Adrenal gland (tissue), 12 donors: ENCODE data around the gene HLA-C. TPM values are rescaled to one million over a fixed set of nuclear protein-coding genes. Genes with fewer than 3 reads are reported as not detected.

Experiments
- DNase-seq, 7 donors: peaks; one replicate each; pipeline ENCODE4 v3.0.0-alpha.2; 2019 to 2020
- H3K27ac ChIP-seq, 5 donors: fragments of 200-600 bp; sonication (generic) in 4 of 5; 1 replicate in 3 of 5; 2 replicates in 2 of 5; pipeline versions ENCODE4 v1.5.1 to v1.8.0; 2016 to 2020; ENCODE audit warnings: mild to moderate bottlenecking in 1 of 5
- H3K27me3 ChIP-seq: fragments of 200-600 bp; 2 replicates; pipeline ENCODE4 v1.8.0; 2021
- H3K36me3 ChIP-seq, 2 donors: fragments of 200-600 bp; replicated peaks in 1 of 2; 1 replicate in 1 of 2; 2 replicates in 1 of 2; pipeline versions ENCODE4 v1.5.1 to v1.8.0; 2018 to 2022
- H3K4me1 ChIP-seq, 2 donors: fragments of 200-600 bp; replicated peaks in 1 of 2; 1 replicate in 1 of 2; 2 replicates in 1 of 2; pipeline versions ENCODE4 v1.5.1 to v1.8.0; 2018 to 2021
- H3K4me3 ChIP-seq, 4 donors: fragments of 200-600 bp; sonication (generic) in 3 of 4; one replicate each; pipeline ENCODE4 v1.5.1; 2016 to 2018
- H3K9me3 ChIP-seq, 3 donors: fragments of 200-600 bp; sonication (generic) in 1 of 3; replicated peaks in 1 of 3; 1 replicate in 2 of 3; 2 replicates in 1 of 3; pipeline versions ENCODE4 v1.5.1 to v1.8.0; 2016 to 2021
- POLR2A ChIP-seq, 2 donors: fragments of 450-650 bp; IDR thresholded peaks; one replicate each; pipeline ENCODE4 v1.6.1; 2017; ENCODE audit warnings: antibody characterized with exemption in 2 of 2, mild to moderate bottlenecking in 2 of 2, moderate library complexity in 1 of 2
- WGBS, 4 donors: extraction: QIAGEN DNeasy Blood & Tissue Kit in 2 of 4; methylation state at CpG; one replicate each; pipeline versions ENCODE4 v1.1.5 to v1.1.7; 2013 to 2017; 5-methylcytosine and 5-hydroxymethylcytosine counted together
- intact Hi-C, 2 donors: fragments of 100-400 bp; cut with DNase I; formaldehyde crosslinking; loops; one replicate each; pipeline versions ENCODE4 v1.14.1 to v1.15.0; 2022 to 2023
- polyA plus RNA-seq, 3 donors: library from polyadenylated mRNA; stranded (reverse); fragments of 200-250 nt in 2 of 3; fragments of 350-450 nt in 1 of 3; fragmentation: Illumina TruSeq in 1 of 3; extraction: RNeasy Lipid Tissue Mini Kit (QIAGEN cat#74804) in 1 of 3; gene quantifications; one replicate each; pipeline ENCODE4 v1.2.3, GENCODE V29; 2013 to 2014
- total RNA-seq, 9 donors: library from RNA; depleted of rRNA in 4 of 9; stranded (reverse); fragments of >200 nt in 4 of 9; fragments of 120-200 nt in 1 of 9; fragmentation: NEBNext Ultra II Directional in 1 of 9; extraction: Animal tissue kit (Norgen Biotek cat#: 25700) in 1 of 9; gene quantifications; one replicate each; pipeline versions ENCODE4 v1.1.0 to v1.2.4, GENCODE V29; 2013 to 2023
- TF ChIP-seq, protein P1 (sequence below), 6 experiments: fragments of 450-650 bp in 4 of 6; fragments of 200-600 bp in 2 of 6; sonication (generic) in 1 of 6; IDR thresholded peaks; 1 replicate in 5 of 6; 2 replicates in 1 of 6; pipeline versions ENCODE4 v1.5.1 to v1.8.0; 2016 to 2021; ENCODE audit warnings: antibody characterized with exemption in 6 of 6, mild to moderate bottlenecking in 2 of 6, moderate library complexity in 1 of 6
- donor health status: healthy with polysubstance abuse.
- donor health status: Bipolar disorder and iron deficiency.
- donor health status: DM: yes; HTN: yes; CAD: no.
- donor health status: DM: no; HTN: no; CAD: no.
- donor health status: DM: no; HTN: no; CAD: no.
- donor health status: DM: yes; HTN: yes; CAD: no.

Gene HLA-C
- total and polyA plus RNA-seq, 12 donors = 157 to 1,851 (median 548) TPM

DNA sequence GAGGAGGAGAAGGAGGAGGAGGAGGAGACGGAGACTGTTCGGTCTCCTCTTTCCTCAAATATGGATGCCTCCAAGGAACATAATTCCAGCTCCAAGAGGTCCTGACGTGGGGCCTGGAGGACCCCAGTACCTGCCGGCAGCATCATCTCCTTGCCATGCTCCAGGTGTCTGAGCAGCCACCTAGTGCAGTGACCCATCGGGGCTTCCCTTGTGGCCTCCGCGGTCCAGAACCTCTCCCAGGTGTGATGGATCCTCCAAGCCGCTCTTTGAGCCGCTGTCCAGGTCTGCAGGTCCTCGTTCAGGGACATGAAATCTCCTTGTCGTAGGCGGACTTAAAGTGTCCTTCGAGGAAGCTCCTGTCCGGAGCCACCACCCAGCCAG is 35.8 kb upstream of the HLA-C start:
- H3K36me3 ChIP-seq = no peaks in the 10 kb centered on the region
- DNase-seq = no peak
- H3K9me3 ChIP-seq = no peaks in the 10 kb centered on the region
- 60 to 71% (median 69%) methylated on average over 11 to 14 of the region's 14 CpGs for WGBS, 4 donors
- H3K27ac ChIP-seq = no peak overlapping the region
- peak overlapping the region in 1 of 4 donors; percentile 43 for H3K4me3 ChIP-seq
- intact Hi-C loops = no loop called here
- TF ChIP-seq POLR2A (IDR thresholded peaks at IDR 0.05) = no peak
- TF ChIP-seq, protein P1, sequence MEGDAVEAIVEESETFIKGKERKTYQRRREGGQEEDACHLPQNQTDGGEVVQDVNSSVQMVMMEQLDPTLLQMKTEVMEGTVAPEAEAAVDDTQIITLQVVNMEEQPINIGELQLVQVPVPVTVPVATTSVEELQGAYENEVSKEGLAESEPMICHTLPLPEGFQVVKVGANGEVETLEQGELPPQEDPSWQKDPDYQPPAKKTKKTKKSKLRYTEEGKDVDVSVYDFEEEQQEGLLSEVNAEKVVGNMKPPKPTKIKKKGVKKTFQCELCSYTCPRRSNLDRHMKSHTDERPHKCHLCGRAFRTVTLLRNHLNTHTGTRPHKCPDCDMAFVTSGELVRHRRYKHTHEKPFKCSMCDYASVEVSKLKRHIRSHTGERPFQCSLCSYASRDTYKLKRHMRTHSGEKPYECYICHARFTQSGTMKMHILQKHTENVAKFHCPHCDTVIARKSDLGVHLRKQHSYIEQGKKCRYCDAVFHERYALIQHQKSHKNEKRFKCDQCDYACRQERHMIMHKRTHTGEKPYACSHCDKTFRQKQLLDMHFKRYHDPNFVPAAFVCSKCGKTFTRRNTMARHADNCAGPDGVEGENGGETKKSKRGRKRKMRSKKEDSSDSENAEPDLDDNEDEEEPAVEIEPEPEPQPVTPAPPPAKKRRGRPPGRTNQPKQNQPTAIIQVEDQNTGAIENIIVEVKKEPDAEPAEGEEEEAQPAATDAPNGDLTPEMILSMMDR (IDR thresholded peaks at IDR 0.05) = no peak
- H3K4me1 ChIP-seq = peaks cover 0 to 8% of the 10 kb centered on the region in 2 donors
- H3K27me3 ChIP-seq = peaks cover 30% of the 10 kb centered on the region

GRCh38 chr6:31305703-31306219 is 33.9 kb upstream of the HLA-C start:
- no peaks in the 10 kb centered on the region for H3K36me3 ChIP-seq
- peaks cover 0 to 8% of the 10 kb centered on the region in 2 donors for H3K4me1 ChIP-seq
- H3K27me3 ChIP-seq = peaks cover 30% of the 10 kb centered on the region
- TF ChIP-seq POLR2A (IDR thresholded peaks at IDR 0.05) = no peak
- TF ChIP-seq, protein P1 (IDR thresholded peaks at IDR 0.05) = no peak
- 46 to 72% (median 63%) methylated on average over 4 of the region's 4 CpGs for WGBS, 4 donors
- no peak overlapping the region for H3K4me3 ChIP-seq
- no peak overlapping the region for H3K27ac ChIP-seq
- no peaks in the 10 kb centered on the region for H3K9me3 ChIP-seq
- no peak for DNase-seq
- intact Hi-C loops = no loop called here

- peaks cover 22% of the 10 kb centered on the region for H3K27me3 ChIP-seq
- no peak overlapping the region for H3K27ac ChIP-seq
- DNase-seq = no peak
- peaks cover 0 to 8% of the 10 kb centered on the region in 2 donors for H3K4me1 ChIP-seq
- WGBS, 4 donors = 60 to 78% (median 67%) methylated on average over 4 of the region's 4 CpGs
- intact Hi-C loops = no loop called here
- no peaks in the 10 kb centered on the region for H3K36me3 ChIP-seq
- no peak for TF ChIP-seq POLR2A (IDR thresholded peaks at IDR 0.05)
- TF ChIP-seq, protein P1 (IDR thresholded peaks at IDR 0.05) = no peak
- no peak overlapping the region for H3K4me3 ChIP-seq
- H3K9me3 ChIP-seq = no peaks in the 10 kb centered on the region
Observed at GRCh38 chr6:31304683-31305082, 32.8 kb upstream of the HLA-C start.

- H3K36me3 ChIP-seq = no peaks in the 10 kb centered on the region
- peaks cover 4% of the 10 kb centered on the region for H3K27me3 ChIP-seq
- no peaks in the 10 kb centered on the region for H3K4me1 ChIP-seq
- no peak for DNase-seq
- no peak overlapping the region for H3K27ac ChIP-seq
- no peak overlapping the region for H3K4me3 ChIP-seq
- 17 to 86% (median 66%) methylated on average over 4 of the region's 4 CpGs for WGBS, 4 donors
- TF ChIP-seq, protein P1 (IDR thresholded peaks at IDR 0.05) = no peak
- no peak for TF ChIP-seq POLR2A (IDR thresholded peaks at IDR 0.05)
- H3K9me3 ChIP-seq = no peaks in the 10 kb centered on the region
- intact Hi-C loops = no loop called here
Observed at GRCh38 chr6:31300797-31301196, 28.9 kb upstream of the HLA-C start.
